IMR-90 (cell line): ENCODE results near the gene RNF227. TPM values are rescaled to one million over a fixed set of nuclear protein-coding genes. Genes with fewer than 3 reads are reported as not detected.

Source experiments
- ATAC-seq: fragments of 200-7000 bp; cut with Tn5 transposase; 2 replicates; pipeline ENCODE4 v1.9.1; 2020; ENCODE audit warnings: low read depth, mild to moderate bottlenecking, moderate library complexity
- BruUV-seq: library from RNA; stranded (reverse); fragments of 400-500 nt; replicated peaks from 2 replicates; lab custom pipeline; 2021; lab: Mats Ljungman, UMichigan
- CTCF ChIA-PET: fragments of 300-600 bp; formaldehyde crosslinking; extraction: SDS; loops from one replicate; lab custom pipeline; 2021; ENCODE audit warnings: antibody characterized with exemption; lab: Yijun Ruan, JAX
- POLR2A ChIA-PET: fragments of 300-600 bp; sonication (Branson Sonifier 250); formaldehyde crosslinking; loops from one replicate; lab custom pipeline; 2022; ENCODE audit warnings: antibody characterized with exemption; ENCODE audit not compliant: unreplicated experiment; lab: Charles Lee
- DNase-seq: peaks from one replicate; pipeline ENCODE4 v3.0.0; 2013
- H2AFZ ChIP-seq: replicated peaks from 2 replicates; pipeline ENCODE3; 2013; ENCODE audit warnings: low read length, mild to moderate bottlenecking; ENCODE audit not compliant: poor library complexity
- H2AK5ac ChIP-seq: 2 replicates; pipeline ENCODE4 v1.6.1; 2013; ENCODE audit warnings: low read depth, low read length, inconsistent platforms
- H2AK9ac ChIP-seq: replicated peaks from 2 replicates; pipeline ENCODE3; 2013; ENCODE audit warnings: mild to moderate bottlenecking, low read depth, low read length, moderate library complexity; ENCODE audit not compliant: poor library complexity
- H2BK120ac ChIP-seq: 2 replicates; pipeline ENCODE4 v1.6.1; 2013; ENCODE audit warnings: low read depth, low read length, inconsistent platforms
- H2BK15ac ChIP-seq: 3 replicates; pipeline ENCODE4 v1.6.1; 2013; ENCODE audit warnings: low read depth, low read length, inconsistent platforms
- H2BK20ac ChIP-seq: 2 replicates; pipeline ENCODE4 v1.6.1; 2013; ENCODE audit warnings: low read depth, mild to moderate bottlenecking, inconsistent platforms, low read length, moderate library complexity
- H2BK5ac ChIP-seq: 2 replicates; pipeline ENCODE4 v1.6.1; 2013; ENCODE audit warnings: mild to moderate bottlenecking, low read depth, low read length, inconsistent platforms; ENCODE audit not compliant: poor library complexity, severe bottlenecking
- H3K14ac ChIP-seq: replicated peaks from 2 replicates; pipeline ENCODE4 v1.6.1; 2013; ENCODE audit warnings: low read depth, low read length, inconsistent platforms
- H3K18ac ChIP-seq: 2 replicates; pipeline ENCODE4 v1.6.1; 2013; ENCODE audit warnings: low read depth, low read length, control low read depth
- H3K23ac ChIP-seq: 2 replicates; pipeline ENCODE4 v1.6.1; 2013; ENCODE audit warnings: low read depth, low read length, inconsistent platforms
- H3K27ac ChIP-seq: 2 replicates; pipeline ENCODE4 v1.5.1; 2013; ENCODE audit warnings: mild to moderate bottlenecking, control low read depth, low read length; ENCODE audit not compliant: insufficient read depth
- H3K27me3 ChIP-seq: 2 replicates; pipeline ENCODE4 v1.6.1; 2013; ENCODE audit warnings: low read length; ENCODE audit not compliant: control insufficient read depth, insufficient read depth
- H3K36me3 ChIP-seq: 2 replicates; pipeline ENCODE4 v1.6.1; 2013; ENCODE audit warnings: low read length, mixed read lengths; ENCODE audit not compliant: control insufficient read depth, insufficient read depth
- H3K4ac ChIP-seq: 2 replicates; pipeline ENCODE4 v1.6.1; 2013; ENCODE audit warnings: low read depth, low read length, inconsistent platforms
- H3K4me1 ChIP-seq: 2 replicates; pipeline ENCODE4 v1.6.1; 2013; ENCODE audit warnings: low read length, mixed read lengths; ENCODE audit not compliant: control insufficient read depth, insufficient read depth
- H3K4me2 ChIP-seq: 2 replicates; pipeline ENCODE4 v1.6.1; 2013; ENCODE audit warnings: low read depth, mild to moderate bottlenecking, control low read depth, low read length, moderate library complexity
- H3K4me3 ChIP-seq: 2 replicates; pipeline ENCODE4 v1.5.1; 2013; ENCODE audit warnings: low read depth, mild to moderate bottlenecking, control low read depth, low read length, moderate library complexity; ENCODE audit not compliant: insufficient read depth
- H3K56ac ChIP-seq: 2 replicates; pipeline ENCODE4 v1.6.1; 2013; ENCODE audit warnings: low read length, inconsistent platforms; ENCODE audit not compliant: insufficient read depth; ENCODE audit errors: extremely low read depth
- H3K79me1 ChIP-seq, 2 experiments: 2 replicates each; pipeline ENCODE4 v1.6.1; 2013; ENCODE audit warnings: low read length in 2 of 2, inconsistent platforms in 1 of 2, low read depth in 1 of 2
- H3K9ac ChIP-seq: 2 replicates; pipeline ENCODE4 v1.6.1; 2013; ENCODE audit warnings: low read depth, low read length, control low read depth
- H3K9me1 ChIP-seq: 2 replicates; pipeline ENCODE4 v1.6.1; 2013; ENCODE audit warnings: low read length, inconsistent platforms; ENCODE audit not compliant: insufficient read depth
- H3K9me3 ChIP-seq: 2 replicates; pipeline ENCODE4 v1.6.1; 2013; ENCODE audit warnings: low read length; ENCODE audit not compliant: control insufficient read depth, insufficient read depth
- H4K20me1 ChIP-seq: 2 replicates; pipeline ENCODE4 v1.6.1; 2013; ENCODE audit warnings: low read length, inconsistent platforms; ENCODE audit not compliant: insufficient read depth
- H4K5ac ChIP-seq: 2 replicates; pipeline ENCODE4 v1.6.1; 2013; ENCODE audit warnings: mild to moderate bottlenecking, low read depth, low read length, control low read depth
- H4K8ac ChIP-seq, 2 experiments: 2 replicates each; pipeline ENCODE4 v1.6.1; 2013; ENCODE audit warnings: low read depth in 2 of 2, low read length in 2 of 2, control low read depth in 1 of 2, inconsistent platforms in 1 of 2
- H4K91ac ChIP-seq: 2 replicates; pipeline ENCODE4 v1.6.1; 2013; ENCODE audit warnings: low read depth, low read length, inconsistent platforms; ENCODE audit not compliant: insufficient read depth
- CHD1 ChIP-seq: IDR thresholded peaks from 2 replicates; pipeline ENCODE4 v1.6.1; 2012; ENCODE audit warnings: low read depth, low read length, improper control_type of control experiment
- MAZ ChIP-seq: IDR thresholded peaks from 2 replicates; pipeline ENCODE4 v1.6.1; 2012; ENCODE audit warnings: low read depth, mild to moderate bottlenecking, low read length, improper control_type of control experiment, moderate library complexity, borderline replicate concordance
- RAD21 ChIP-seq: IDR thresholded peaks from 2 replicates; pipeline ENCODE4 v1.6.1; 2012; ENCODE audit warnings: low read length, improper control_type of control experiment
- RCOR1 ChIP-seq: IDR thresholded peaks from 2 replicates; pipeline ENCODE4 v1.6.1; 2012; ENCODE audit warnings: mild to moderate bottlenecking, low read length, improper control_type of control experiment; ENCODE audit not compliant: insufficient replicate concordance
- SMC3 ChIP-seq: fragments of 150-350 bp; IDR thresholded peaks from 2 replicates; pipeline ENCODE4 v1.6.1; 2016; ENCODE audit warnings: low read depth, mild to moderate bottlenecking, antibody characterized with exemption, low read length, moderate library complexity
- WGBS, 2 experiments: methylation state at CpG; one replicate each; pipeline versions ENCODE4 v1.1.5 to v1.1.7; 2013; ENCODE audit warnings: missing lambda C conversion rate in 2 of 2; ENCODE audit not compliant: insufficient read length in 1 of 2; ENCODE audit errors: extremely low coverage in 2 of 2; 5-methylcytosine and 5-hydroxymethylcytosine counted together
- dilution Hi-C: fragments of 300-500 bp; cut with HindIII; formaldehyde crosslinking; loops from one replicate; pipeline ENCODE4 v1.14.3; 2018; ENCODE audit warnings: low sequenced_read_pairs; ENCODE audit not compliant: unreplicated experiment
- in situ Hi-C: fragments of 300-500 bp; cut with MboI; formaldehyde crosslinking; loops from 3 replicates; pipeline ENCODE4 v1.14.3; 2019; ENCODE audit warnings: low sequenced_read_pairs, inconsistent platforms, mixed read lengths
- intact Hi-C: fragments of 100-400 bp; cut with micrococcal nuclease; formaldehyde crosslinking; loops from 2 replicates; pipeline ENCODE4 v1.10.0; 2022
- polyA plus RNA-seq, 3 experiments: library from polyadenylated mRNA; depleted of rRNA; stranded (reverse); fragments of >200 nt; gene quantifications; 2 replicates each; pipeline ENCODE4 v1.2.3, GENCODE V29; 2012; ENCODE audit warnings: low replicate concordance in 1 of 3
- total RNA-seq: library from RNA; depleted of rRNA; stranded (reverse); fragments of >200 nt; gene quantifications from 2 replicates; pipeline ENCODE4 v1.2.3, GENCODE V29; 2012
- TF ChIP-seq, protein P1 (sequence below): conservative IDR thresholded peaks from 2 replicates; pipeline ENCODE4 v1.5.1; 2012; ENCODE audit warnings: mild to moderate bottlenecking, low read depth, low read length, improper control_type of control experiment

RNF227 gene
- total and polyA plus RNA-seq, 2 of the 4 experiments (the other 2 are of a cell fraction): 1.3 to 3.1 TPM

DNA sequence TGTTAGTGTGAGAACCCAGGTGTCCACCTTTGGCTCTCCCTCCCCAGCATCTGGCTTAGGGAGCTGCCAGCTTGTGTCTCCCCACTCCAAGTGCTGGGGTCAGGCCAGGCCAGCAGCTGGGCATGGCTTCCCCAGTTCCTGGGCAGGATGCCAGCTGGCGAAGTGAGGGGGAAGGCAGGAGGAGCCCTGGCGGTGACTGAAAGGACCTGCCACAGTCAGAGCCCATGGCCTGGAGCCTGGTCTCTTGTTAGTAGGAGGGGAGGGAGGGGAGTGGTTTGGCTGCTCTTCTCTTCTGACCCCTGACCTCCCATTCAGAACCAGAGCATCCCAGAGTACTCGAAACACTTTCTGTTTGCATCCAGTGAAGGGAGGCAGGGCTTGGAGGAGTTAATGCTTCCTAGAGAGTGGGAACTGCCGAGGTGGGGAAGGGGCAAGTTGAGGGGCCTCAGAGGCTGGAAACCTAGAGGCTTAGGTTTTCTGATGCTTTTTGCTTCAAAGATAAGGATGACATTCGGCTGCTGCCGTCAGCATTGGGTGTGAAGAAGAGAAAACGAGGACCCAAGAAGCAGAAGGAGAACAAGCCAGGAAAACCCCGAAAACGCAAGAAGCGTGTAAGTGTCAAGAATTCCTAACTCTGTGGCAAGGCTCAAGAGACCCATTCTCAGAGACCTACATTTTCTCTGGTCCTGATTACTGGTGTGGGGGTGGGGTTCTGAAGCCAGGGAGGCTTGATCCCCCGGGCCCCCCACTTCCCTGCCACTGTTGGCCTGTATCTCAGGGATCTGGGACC lies 26.7 kb downstream of the RNF227 start:
- ATAC-seq: peak; percentile 38
- Histone ChIP-seq H2AFZ (peak overlapping the region; percentile 0), H3K27me3 (no peaks in the 10 kb centered on the region)

More for the DNA sequence above, 26.7 kb downstream of the RNF227 start:
- in situ Hi-C loops (no loop called here), intact Hi-C loops (loop anchor here (2.0 kb wide), 1 partner anchor 27 kb away; no protein-coding TSS in a partner anchor), dilution Hi-C loops (no loop called here)
- Histone ChIP-seq H3K4me3 (no peak overlapping the region), H3K4me1 (peaks cover 19% of the 10 kb centered on the region), H3K9ac (peak overlapping the region; percentile 79), H2BK20ac (no peak overlapping the region), H2BK15ac (0 out of 3 replicates have a peak overlapping the region, but pooled peaks have one; percentile 32), H3K9me3 (no peaks in the 10 kb centered on the region), H2AK9ac (peak overlapping the region; percentile 87), H3K9me1 (peaks cover 7% of the 10 kb centered on the region), H2AK5ac (peak overlapping the region; percentile 42), H3K36me3 (peaks cover 25% of the 10 kb centered on the region), H4K91ac (peak overlapping the region; percentile 93), H3K4ac (peak overlapping the region; percentile 90), H3K79me1 (peaks cover 7 to 66% of the 10 kb centered on the region in 2 experiments), H4K8ac (peak overlapping the region; percentile 69 to 89; a peak in 2 of 4 replicates), H3K14ac (peak overlapping the region; percentile 89), H3K4me2 (peak overlapping the region; percentile 29), H4K20me1 (peaks cover 17% of the 10 kb centered on the region), H3K56ac (0 out of 2 replicates have a peak overlapping the region, but pooled peaks have one; percentile 49), H3K18ac (no peak overlapping the region), H3K27ac (peak overlapping the region; percentile 95), H3K23ac (peak overlapping the region; percentile 59), H2BK5ac (peak overlapping the region; percentile 93), H2BK120ac (no peak overlapping the region; the same call in 1 of the 2 replicates), H4K5ac (no peak overlapping the region)
- POLR2A ChIA-PET: interaction anchor here (0.5 kb wide), 1 partner anchor 27 kb away, joined by 9 read pairs; no protein-coding TSS in a partner anchor
- peak; percentile 54 for TF ChIP-seq RCOR1
- peak; percentile 22; the same call in 1 of the 2 replicates for TF ChIP-seq RAD21
- TF ChIP-seq, protein P1, sequence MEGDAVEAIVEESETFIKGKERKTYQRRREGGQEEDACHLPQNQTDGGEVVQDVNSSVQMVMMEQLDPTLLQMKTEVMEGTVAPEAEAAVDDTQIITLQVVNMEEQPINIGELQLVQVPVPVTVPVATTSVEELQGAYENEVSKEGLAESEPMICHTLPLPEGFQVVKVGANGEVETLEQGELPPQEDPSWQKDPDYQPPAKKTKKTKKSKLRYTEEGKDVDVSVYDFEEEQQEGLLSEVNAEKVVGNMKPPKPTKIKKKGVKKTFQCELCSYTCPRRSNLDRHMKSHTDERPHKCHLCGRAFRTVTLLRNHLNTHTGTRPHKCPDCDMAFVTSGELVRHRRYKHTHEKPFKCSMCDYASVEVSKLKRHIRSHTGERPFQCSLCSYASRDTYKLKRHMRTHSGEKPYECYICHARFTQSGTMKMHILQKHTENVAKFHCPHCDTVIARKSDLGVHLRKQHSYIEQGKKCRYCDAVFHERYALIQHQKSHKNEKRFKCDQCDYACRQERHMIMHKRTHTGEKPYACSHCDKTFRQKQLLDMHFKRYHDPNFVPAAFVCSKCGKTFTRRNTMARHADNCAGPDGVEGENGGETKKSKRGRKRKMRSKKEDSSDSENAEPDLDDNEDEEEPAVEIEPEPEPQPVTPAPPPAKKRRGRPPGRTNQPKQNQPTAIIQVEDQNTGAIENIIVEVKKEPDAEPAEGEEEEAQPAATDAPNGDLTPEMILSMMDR: peak; percentile 47
- no peak for TF ChIP-seq CHD1
- TF ChIP-seq SMC3: peak; percentile 22
- peak; percentile 70; the same call in 1 of the 2 replicates for TF ChIP-seq MAZ
- BruUV-seq: no TSS peak
- CTCF ChIA-PET: interaction anchor here (0.6 to 0.9 kb wide), 2 partner anchors 12 to 92 kb away, joined by 3 read pairs; no protein-coding TSS in a partner anchor
- peak; percentile 86 for DNase-seq
- 2% methylated on average over 5 of the region's 11 CpGs; no CpG with 5 or more reads in 1 of the 2 experiments for WGBS, 2 experiments
